Ovary (tissue), 3 donors: ENCODE measurements around the gene EVI5.

ENCODE experiments used
- CTCF ChIP-seq, 3 donors: fragments of 450-650 bp in 2 of 3; fragments of 200-600 bp in 1 of 3; IDR thresholded peaks; one replicate each; pipeline versions ENCODE4 v1.5.1 to v1.8.0; 2016 to 2022; ENCODE audit warnings: antibody characterized with exemption in 3 of 3, mild to moderate bottlenecking in 1 of 3
- EP300 ChIP-seq: sonication (generic); formaldehyde crosslinking; IDR thresholded peaks from one replicate; pipeline ENCODE4 v1.6.1; 2017; ENCODE audit warnings: antibody characterized with exemption
- donor health status: DM: no; HTN: no; CAD: no.

GRCh38 chr1:92527670-92528069 is 257.2 kb downstream of the EVI5 start:
- TF ChIP-seq CTCF (IDR thresholded peaks at IDR 0.05) (no peak), EP300 (no peak)
